Osteoblast (primary cell): ENCODE data around the gene DENND1A. TPM values are rescaled to one million over a fixed set of nuclear protein-coding genes. Genes with fewer than 3 reads are reported as not detected.

Experiments
- DNase-seq: peaks from one replicate; pipeline ENCODE4 v3.0.0; 2011; ENCODE audit warnings: low spot score, mixed read lengths; ENCODE audit not compliant: insufficient read length; ENCODE audit errors: missing footprints
- H2AFZ ChIP-seq: 2 replicates; pipeline ENCODE4 v1.6.0; 2011; ENCODE audit warnings: mild to moderate bottlenecking, low read length
- H3K27ac ChIP-seq: 2 replicates; pipeline ENCODE4 v1.5.1; 2011; ENCODE audit warnings: mild to moderate bottlenecking, low read depth, low read length, moderate library complexity
- H3K27me3 ChIP-seq: 2 replicates; pipeline ENCODE4 v1.6.0; 2012; ENCODE audit warnings: mild to moderate bottlenecking, control low read depth, inconsistent platforms, low read length, moderate library complexity; ENCODE audit not compliant: insufficient read depth
- H3K36me3 ChIP-seq: 2 replicates; pipeline ENCODE4 v1.5.1; 2011; ENCODE audit warnings: mild to moderate bottlenecking, low read length, control low read depth, moderate library complexity; ENCODE audit not compliant: insufficient read depth
- H3K4me1 ChIP-seq: 2 replicates; pipeline ENCODE4 v1.5.1; 2011; ENCODE audit warnings: mild to moderate bottlenecking, low read length, control low read depth, moderate library complexity; ENCODE audit not compliant: insufficient read depth
- H3K4me2 ChIP-seq: 2 replicates; pipeline ENCODE4 v1.6.0; 2011; ENCODE audit warnings: mild to moderate bottlenecking, low read length; ENCODE audit not compliant: insufficient read depth
- H3K4me3 ChIP-seq: fragments of 200-600 bp; sonication (generic); 3 replicates; pipeline ENCODE4 v1.5.1; 2012; ENCODE audit warnings: mild to moderate bottlenecking, low read length, inconsistent platforms; ENCODE audit not compliant: insufficient read depth
- H3K79me2 ChIP-seq: 2 replicates; pipeline ENCODE4 v1.6.0; 2012; ENCODE audit warnings: mild to moderate bottlenecking, low read length, control low read depth, inconsistent platforms; ENCODE audit not compliant: insufficient read depth
- H3K9me3 ChIP-seq: 2 replicates; pipeline ENCODE4 v1.5.1; 2011; ENCODE audit warnings: low read depth, low read length, control low read depth
- H4K20me1 ChIP-seq: 2 replicates; pipeline ENCODE4 v1.6.0; 2012; ENCODE audit warnings: mild to moderate bottlenecking, low read length, control low read depth; ENCODE audit not compliant: insufficient read depth
- CTCF ChIP-seq: IDR thresholded peaks from 2 replicates; pipeline ENCODE4 v1.5.1; 2011; ENCODE audit warnings: mild to moderate bottlenecking, low read depth, low read length, moderate library complexity; ENCODE audit errors: extremely low read depth
- total RNA-seq: library from RNA; depleted of rRNA; stranded (reverse); fragments of >200 nt; gene quantifications from 2 replicates; pipeline ENCODE4 v1.2.3, GENCODE V29; 2012

The DENND1A gene
- total RNA-seq, 1 donor = 14.1 TPM

GRCh38 chr9:123522251-123522650 lies 407.7 kb downstream of the DENND1A start:
- no peaks in the 10 kb centered on the region for H3K79me2 ChIP-seq
- TF ChIP-seq CTCF = no peak
- H3K27ac ChIP-seq = no peak overlapping the region
- no peak overlapping the region for H3K4me2 ChIP-seq
- no peaks in the 10 kb centered on the region for H3K27me3 ChIP-seq
- no peaks in the 10 kb centered on the region for H3K36me3 ChIP-seq
- no peaks in the 10 kb centered on the region for H4K20me1 ChIP-seq
- no peak for DNase-seq
- H3K4me3 ChIP-seq = no peak overlapping the region
- no peaks in the 10 kb centered on the region for H3K9me3 ChIP-seq
- no peaks in the 10 kb centered on the region for H3K4me1 ChIP-seq
- H2AFZ ChIP-seq = no peak overlapping the region

- no peaks in the 10 kb centered on the region for H4K20me1 ChIP-seq
- no peak overlapping the region for H3K4me3 ChIP-seq
- no peak overlapping the region for H3K4me2 ChIP-seq
- no peak for TF ChIP-seq CTCF
- H3K27ac ChIP-seq = no peak overlapping the region
- no peaks in the 10 kb centered on the region for H3K9me3 ChIP-seq
- no peaks in the 10 kb centered on the region for H3K79me2 ChIP-seq
- no peaks in the 10 kb centered on the region for H3K27me3 ChIP-seq
- H3K36me3 ChIP-seq = no peaks in the 10 kb centered on the region
- no peaks in the 10 kb centered on the region for H3K4me1 ChIP-seq
- H2AFZ ChIP-seq = no peak overlapping the region
- DNase-seq = no peak
Measured at GRCh38 chr9:123518338-123518737, 411.6 kb downstream of the DENND1A start.

- Histone ChIP-seq H3K27me3 (no peaks in the 10 kb centered on the region), H3K4me2 (no peak overlapping the region), H3K4me3 (no peak overlapping the region), H3K9me3 (no peaks in the 10 kb centered on the region), H3K36me3 (no peaks in the 10 kb centered on the region), H3K27ac (no peak overlapping the region), H2AFZ (no peak overlapping the region), H3K79me2 (no peaks in the 10 kb centered on the region), H4K20me1 (no peaks in the 10 kb centered on the region), H3K4me1 (no peaks in the 10 kb centered on the region)
- DNase-seq = no peak
- TF ChIP-seq CTCF = no peak
Measured at GRCh38 chr9:123517512-123517911, 412.4 kb downstream of the DENND1A start.

- Histone ChIP-seq H2AFZ (no peak overlapping the region), H3K4me1 (no peaks in the 10 kb centered on the region), H3K4me3 (no peak overlapping the region), H3K36me3 (no peaks in the 10 kb centered on the region), H3K4me2 (no peak overlapping the region), H3K79me2 (no peaks in the 10 kb centered on the region), H3K27me3 (no peaks in the 10 kb centered on the region), H3K9me3 (no peaks in the 10 kb centered on the region), H4K20me1 (peaks cover 6% of the 10 kb centered on the region), H3K27ac (no peak overlapping the region)
- no peak for DNase-seq
- TF ChIP-seq CTCF = no peak
Measured at GRCh38 chr9:123514766-123515165, 415.2 kb downstream of the DENND1A start.
